Activated CD4-positive, alpha-beta T cell treated with anti-CD3 and anti-CD28 coated beads, Interleukin-2, amount 50 U/mL, for 24 hours (primary cell): ENCODE data around the gene STK24.
"Not testable (repeated sequence)": the region's sequence is repeated elsewhere in the genome, so short reads cannot be mapped to it uniquely, and the experiment has no call there.

Experiments used
- DNase-seq, 2 donors: peaks; one replicate each; pipeline ENCODE4 v3.0.0-alpha.2; 2020; ENCODE audit warnings: low read depth in 1 of 2, low spot score in 1 of 2

Gene STK24

DNA sequence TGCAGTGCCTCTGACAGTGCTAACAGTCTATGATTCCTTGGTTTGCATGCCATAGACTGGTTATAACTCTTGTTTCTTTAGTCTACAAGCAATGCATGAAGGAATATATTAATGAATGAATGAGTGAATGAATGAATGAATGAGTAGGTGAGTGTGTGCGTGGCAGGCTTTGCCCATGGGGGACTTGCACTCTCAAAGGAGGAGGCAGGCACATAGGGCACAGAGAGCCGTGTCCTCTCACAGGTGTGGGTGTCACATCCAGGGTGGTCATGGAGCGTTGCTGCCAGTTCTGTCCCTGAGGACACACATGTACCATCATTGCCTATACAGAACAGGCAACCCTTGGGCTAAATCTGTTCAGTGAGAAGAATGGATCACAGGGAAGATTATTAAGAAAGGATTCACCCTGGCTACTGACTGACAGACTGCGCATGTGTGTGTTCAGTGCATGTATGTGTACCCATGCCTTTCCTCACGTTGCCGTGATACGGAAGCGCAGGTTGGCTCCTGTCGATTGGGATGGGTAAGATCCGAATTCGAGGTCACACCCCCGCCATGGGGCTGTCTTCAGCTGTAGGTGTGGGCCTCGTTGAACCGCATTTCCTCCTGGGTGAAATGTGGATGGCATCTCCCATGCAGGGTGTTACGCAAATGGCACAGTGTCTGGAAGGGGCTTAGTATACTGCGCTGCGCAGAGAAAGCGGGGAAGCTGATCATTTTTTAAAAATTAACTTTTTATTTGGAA, 161.4 kb downstream of the STK24 start:
- no peak for DNase-seq

DNA sequence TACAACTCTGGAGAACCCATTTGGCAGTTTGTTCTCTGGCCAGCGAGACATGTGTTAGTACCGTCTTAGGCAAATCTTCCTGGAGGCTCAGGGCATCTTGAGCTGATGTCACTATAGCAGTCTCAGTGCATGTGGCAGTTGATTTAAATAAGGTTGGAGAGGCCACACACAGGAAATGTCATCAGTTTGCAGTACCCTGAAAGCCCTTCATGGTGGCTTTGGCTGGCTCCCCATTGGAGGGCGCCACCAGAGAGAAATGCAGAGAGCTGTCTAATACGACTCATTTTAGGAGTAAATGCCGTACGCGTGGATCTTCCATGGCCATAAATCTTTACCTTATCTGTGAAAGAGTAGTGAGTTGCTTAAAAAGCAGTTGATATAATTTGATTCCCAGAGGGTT, 163.1 kb downstream of the STK24 start:
- DNase-seq = no peak

DNA sequence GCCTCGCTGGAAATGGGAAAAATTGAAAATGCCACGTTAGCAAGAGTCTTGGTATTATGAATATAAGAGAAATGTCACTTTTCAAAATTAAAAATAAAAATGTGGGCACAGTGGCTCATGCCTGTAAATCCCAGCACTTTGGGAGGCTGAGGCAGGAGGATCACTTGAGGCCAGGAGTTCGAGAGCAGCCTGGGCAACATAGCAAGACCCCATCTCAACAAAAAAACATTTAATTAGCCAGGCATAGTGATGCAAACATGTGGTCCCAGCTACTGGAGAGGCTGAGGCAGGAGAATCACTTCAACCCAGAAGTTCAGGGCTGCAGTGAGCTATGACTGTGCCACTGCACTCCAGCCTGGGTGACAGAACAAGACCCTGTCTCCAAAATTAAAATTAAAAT, 163.6 kb downstream of the STK24 start:
- DNase-seq = not testable (repeated sequence)

DNA sequence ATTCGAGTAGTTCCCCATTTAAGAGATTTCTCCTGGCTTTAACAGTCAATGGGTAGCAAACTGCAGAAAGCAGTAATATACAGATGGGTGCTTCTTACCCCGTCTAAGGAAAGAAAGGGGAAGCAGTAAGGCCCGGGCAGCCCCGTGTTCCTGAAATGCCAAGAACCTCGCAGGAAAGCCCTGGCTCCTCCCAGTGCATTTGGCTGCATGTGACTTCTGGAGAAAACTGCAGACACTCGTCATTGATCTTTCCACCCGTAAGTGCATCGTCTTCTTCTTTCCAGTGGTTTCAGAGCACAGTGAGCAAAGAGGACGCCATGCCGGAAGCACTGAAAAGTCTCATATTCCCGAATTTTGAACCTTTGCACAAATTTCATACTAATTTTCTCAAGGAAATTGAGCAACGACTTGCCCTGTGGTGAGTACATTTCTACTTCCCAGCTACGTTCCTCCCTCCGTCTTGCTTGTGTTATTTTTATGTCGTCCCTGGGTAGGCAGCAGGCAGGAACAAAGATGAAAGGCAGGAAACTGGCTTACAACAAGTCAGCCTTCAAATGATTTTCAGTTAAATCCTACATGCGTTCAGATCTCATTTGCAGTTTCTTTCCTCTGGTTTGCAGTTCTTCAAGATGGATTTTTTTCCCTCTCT, 165.2 kb downstream of the STK24 start:
- DNase-seq = no peak

DNA sequence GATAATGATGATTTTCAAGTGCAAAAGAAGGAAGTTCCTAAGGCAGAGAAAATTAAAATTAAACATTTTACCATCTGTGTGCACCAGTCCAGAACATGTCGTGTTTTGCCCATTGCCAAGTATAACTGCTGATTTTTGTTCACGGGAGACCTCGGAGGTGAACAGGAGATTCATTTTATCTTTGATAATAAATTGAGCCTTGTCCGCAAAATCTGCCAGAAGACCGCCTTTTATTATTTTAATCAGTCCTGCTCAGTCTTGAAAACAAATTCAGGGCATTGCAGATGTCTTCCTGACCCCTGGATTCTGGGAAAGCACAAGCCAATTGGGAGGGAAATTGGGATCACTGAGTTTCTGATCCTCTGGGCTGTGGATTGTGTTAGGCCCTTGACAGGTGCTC, 165.9 kb downstream of the STK24 start:
- DNase-seq = no peak

DNA sequence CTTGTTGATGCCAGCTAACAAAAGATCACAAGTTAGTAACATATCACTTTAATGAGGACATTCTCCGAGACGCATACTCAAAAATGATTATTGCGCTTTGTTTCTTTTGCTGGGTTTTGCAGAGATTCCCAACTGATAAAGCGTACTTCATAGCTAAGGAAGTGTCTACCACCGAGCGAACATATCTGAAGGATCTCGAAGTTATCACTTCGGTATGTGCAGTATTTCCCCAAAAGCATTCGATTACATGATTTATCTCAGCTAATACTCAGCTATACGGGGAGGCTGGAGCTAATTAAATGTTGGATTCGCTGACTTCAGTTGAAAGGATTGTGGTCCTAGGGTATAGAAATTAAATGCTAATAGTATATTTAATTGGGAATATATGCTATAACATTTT, 166.3 kb downstream of the STK24 start:
- DNase-seq = no peak

DNA sequence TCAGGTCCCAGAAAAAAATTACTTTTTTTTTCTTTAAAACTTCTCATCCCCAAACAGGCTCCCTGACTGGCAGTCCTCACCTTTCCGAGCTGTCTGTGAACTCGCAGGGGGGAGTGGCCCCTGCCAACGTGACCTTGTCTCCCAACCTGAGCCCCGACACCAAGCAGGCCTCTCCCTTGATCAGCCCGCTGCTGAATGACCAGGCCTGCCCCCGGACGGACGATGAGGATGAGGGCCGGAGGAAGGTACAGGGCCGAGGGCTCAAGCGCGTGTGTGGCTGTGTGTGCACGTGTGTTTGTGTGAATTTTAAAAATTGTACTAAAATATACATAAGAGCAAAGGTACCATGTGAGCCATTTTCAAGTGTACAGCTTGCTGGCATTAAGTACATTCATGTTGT, 167.6 kb downstream of the STK24 start:
- no peak for DNase-seq

DNA sequence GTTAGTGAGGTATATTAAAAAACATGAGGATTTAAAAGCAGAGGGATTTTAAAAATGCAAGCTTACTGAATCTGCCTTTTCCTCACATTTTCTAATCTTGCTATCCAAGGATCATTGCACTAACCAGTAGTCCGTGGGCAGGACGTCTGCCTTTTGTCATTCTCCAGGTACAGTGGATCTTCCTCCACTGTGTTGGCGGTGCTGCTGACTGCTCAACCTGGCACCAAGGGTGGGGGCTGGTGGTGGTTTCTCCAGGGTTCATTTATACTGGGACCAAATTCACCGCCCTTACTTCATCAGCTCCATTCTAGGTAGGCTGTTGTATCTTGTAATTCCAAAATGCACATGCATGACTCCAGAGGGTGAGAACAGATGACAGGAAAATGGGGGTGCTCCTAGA, 169.3 kb downstream of the STK24 start:
- no peak for DNase-seq

DNA sequence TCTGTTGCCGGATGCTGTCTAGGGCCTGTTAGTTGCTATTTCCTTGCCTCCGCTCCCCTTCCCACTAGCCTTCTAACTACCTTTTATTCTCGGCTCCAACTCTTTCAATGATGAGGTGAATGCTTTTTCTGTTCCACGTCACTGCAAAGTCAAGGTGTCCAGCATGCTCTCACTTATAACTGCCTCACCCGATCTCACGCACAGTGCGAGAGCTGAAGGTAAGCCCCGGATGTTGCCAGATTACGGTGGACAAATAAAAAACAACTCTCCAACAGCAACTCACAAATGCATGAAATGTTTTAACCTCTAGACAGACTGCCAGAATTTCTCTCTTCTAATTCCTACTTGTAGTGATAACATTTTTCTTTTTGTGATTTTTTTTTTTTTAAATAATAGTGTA, 169.9 kb downstream of the STK24 start:
- no peak for DNase-seq

DNA sequence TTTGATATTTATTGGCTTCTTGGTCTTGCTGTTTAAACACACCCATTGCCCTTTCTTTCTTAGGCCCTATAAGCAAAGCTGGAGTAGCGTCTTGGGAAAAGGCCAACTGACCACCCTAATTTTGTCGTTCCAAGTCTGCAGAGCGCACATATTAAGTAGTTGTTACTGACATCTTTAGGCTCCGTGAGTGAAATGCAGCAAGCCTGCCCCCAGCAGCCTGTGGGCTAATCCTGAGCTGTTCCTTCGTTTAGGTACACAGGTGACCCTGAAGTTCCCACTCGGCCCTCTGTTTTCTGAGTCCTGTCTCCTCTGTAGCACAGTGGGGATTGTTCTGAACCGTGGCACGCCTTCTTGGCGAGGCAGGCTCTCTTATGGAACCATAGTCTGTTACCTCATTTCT, 170.5 kb downstream of the STK24 start:
- DNase-seq = no peak

DNA sequence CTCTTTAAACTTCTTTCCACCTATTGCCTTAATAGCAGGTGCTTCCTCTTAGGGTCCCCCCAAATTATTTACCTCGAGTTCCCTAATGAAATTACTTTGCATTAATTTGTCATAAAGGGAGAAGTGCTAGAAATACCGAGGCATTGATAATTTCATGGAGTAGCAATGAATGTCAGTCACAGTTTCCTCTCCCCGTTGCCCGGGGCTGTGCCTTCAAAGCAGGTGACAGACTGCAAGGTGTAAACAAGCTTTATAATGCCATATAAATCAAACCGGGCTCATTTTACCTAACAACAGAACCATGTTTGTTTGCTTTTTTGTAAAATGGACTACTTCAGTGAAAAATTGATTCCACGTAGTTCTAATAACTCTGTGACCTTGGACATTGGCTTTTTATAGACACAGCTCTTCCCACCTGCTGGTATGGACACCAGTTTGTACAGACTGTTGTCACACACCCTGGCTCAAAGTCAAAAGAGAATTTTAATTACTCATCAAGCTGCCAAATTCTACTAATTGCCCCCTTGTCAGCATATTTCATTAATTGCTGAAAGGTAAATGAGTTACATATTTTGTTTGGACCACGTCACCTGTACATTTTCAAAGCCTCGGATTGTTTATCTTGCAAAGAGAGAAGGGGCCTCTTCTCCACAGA, 171.1 kb downstream of the STK24 start:
- no peak for DNase-seq

DNA sequence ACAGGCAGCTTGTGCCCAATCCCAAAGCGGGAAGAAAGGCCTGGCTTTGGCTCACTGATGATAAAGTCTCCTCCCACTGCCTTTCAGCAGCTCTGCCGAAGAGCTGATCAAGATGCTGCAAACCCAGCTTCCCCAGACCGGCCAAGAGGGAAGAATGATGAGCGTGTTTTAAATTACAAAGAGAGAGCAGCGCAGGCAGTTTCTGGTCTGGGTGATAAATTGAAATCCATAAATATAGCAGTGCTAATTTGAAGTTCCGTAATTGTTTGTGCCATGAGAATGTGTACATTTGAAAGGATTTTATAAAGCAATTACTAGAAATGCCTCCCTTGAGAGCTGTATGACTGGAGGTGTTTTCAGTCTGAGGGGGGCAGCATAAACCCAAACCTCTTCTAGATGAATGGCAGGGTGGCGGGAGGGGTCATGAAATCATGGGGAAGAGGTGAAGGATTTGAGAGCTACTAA, 171.8 kb downstream of the STK24 start:
- no peak for DNase-seq

DNA sequence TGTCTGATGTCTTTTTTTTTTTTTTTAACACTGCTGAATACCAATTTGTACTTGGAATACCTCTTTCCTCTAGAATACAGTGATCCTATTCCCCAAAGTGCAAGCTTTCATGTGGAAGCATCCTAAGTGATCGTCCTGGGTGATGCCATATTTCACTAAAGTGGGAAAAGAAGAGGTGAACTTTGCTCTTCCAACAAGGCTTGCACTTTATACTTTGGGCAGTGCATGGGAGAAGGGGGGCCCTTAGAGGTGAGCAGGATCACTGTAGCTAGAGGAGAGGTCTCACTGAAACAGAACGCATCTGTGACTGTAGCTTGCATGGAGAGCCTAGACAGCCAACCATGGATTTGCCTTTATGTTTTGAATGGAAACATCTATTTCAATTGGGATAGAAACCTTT, 173.8 kb downstream of the STK24 start:
- no peak for DNase-seq

DNA sequence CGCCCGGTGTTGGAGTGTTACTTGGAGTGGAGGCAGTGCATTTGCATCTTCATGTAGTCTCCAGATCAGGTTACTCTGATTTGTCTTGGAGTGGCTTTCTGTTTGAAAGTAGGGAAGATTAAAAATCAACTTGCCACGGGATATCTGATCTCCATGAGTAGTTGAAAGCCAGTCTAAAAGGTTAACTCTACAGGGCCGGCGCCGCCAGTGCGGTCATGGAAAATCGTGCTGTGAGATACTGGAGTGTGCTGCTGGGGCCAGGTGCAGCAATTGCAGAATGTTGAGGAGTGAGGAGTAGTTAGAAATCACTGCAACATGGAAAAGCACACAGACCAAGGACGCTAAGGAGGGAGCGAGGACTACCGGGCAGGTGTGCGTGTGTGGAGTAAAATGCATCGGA, 175.0 kb downstream of the STK24 start:
- DNase-seq = no peak

DNA sequence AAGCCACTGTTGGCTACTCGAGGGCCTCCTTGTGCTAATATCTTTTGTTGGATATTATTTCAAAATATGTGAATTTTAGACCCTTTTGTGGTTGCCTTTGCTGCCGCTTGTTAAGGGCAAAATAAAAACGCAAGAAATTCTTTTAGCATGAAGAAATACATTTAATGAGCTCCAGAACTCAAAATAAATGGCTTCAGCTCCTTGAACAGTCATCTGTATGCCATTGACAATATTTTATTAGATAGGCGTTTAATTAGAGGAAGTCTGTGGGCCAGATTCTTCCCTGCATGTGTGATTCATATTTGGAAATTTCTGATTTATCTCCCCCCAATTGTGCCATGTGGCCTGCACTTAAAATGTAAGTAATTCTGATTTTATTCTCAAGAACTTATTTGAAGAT, 177.2 kb downstream of the STK24 start:
- no peak for DNase-seq

DNA sequence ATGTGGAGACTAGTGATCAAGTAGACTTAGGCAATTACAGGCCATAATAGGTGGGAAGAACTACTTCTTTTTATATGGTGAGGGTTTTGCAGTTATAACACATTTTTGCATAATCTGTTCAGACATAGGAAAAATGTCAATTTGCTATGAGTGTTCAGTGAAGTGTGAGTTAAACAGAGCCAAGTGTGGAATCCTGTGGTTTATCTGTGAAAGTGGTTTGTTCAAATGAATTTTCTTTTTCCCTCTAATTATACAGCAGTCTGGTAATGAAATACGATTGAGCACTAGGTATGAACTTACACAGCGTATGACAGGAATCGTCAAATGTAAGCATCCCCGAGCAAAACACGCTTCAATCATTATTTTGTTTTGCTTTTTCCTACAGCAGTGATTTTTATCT, 178.3 kb downstream of the STK24 start:
- no peak for DNase-seq

DNA sequence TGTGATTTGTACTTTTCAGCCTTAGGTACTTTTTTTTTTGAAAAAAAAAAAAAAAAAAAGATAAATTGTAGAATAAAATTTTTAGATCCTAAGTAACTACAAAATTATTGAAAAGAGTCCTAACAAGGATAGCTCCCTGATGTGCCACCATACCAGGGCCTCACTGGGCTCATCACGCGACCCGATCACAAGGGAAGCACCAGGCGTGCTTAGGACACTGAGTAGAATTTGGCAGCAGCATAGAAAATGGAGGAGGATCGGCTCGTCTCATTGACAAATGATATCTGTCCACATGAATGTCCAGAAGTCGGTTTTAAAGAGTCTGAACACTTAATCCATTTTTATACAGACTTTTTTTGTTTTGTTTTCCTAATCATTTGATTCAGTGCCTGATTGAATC, 179.0 kb downstream of the STK24 start:
- no peak for DNase-seq

DNA sequence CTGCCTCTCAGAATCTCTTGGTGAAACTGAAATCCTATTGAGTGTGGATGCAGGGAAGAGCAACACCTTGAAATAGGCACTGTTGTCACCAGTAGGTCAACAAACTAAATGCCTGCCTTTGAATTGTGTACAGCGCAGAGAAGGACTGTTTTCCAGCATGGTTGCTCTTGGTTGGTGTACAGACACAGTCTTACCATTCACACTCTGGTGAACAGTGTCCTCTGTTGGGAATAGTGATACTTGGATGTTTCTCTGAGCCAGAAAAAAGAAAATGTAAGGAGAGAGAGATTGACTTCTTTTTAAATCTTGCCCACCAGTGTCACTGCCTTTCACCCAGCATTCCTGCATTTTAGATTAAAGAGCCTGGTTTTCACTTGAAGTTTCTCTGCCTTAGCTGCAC, 179.7 kb downstream of the STK24 start:
- no peak for DNase-seq

DNA sequence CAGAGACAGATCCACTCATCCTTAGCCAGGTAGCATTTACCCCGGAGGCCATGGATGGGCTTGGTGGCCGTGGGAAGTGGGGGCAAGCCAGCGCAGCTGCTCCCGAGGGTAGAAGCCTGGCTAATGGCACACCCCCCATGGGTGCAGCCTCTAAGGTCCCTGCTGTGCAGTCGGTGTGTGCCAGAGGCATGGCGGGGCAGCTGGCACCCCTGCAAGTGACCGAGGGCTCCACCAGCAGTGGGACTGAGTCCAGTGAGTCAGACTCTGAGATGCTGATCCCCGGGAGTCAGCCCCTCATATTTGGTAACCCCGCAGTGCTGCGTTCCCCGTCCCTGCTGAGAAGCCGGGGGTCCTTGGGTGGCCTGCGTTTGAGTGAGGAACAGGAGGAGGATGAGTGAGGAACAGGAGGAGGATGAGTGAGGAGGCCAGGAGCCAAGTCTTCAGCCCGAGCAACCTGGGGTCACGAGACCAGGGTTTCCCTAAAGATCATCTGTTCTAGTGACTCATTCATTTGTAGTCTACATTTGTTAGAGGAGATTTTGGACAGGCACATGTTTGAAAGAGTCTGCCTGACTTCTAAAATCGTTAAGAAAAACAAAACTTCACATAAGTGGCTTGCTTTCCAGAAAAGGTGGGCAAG, 180.7 kb downstream of the STK24 start:
- DNase-seq = no peak
